CD4-positive, alpha-beta T cell treated with Interleukin-17A for 1 hour (primary cell): ENCODE results near the gene PTPRM.

ENCODE experiments used
- DNase-seq: peaks from one replicate; pipeline ENCODE4 v3.0.0-alpha.2; 2020

The PTPRM gene

DNA sequence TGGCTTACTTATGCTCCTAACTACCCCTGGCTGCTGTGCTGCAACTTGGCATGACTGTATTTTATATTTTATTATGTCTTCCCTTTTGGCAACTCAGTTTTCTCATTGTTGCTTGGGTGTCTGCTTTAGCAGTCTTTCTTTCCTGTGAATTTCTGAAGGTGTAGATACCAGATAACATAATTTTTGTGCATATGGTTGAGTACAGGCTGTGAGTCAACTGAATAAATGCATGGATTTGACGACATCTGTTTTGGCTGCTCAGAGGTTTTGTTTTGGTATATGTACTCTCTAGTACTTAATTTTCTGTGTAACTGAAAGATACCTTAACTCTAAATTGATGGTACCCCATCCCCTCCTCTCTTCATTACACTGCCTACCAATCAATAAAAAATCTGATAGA is 303.1 kb downstream of the PTPRM start:
- no peak for DNase-seq

DNA sequence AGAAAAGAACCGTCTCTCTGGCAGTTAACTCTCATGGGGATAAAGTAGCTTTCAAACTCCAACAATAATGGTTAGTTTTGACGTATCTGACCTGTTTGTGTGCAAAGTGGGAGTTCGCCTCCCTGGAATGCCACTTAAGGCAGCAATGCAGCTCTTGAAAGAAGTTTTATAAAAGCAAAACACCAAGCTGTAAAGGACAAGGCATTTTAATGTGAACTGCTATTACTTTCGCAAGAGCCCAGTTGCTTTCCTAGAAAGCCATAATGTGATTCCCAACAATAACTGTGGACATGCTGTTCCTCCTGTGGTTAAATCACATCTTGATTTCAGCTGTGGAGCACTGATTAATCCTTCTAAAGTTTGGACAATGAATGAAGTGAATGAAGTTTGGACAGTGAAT is 303.7 kb downstream of the PTPRM start:
- no peak for DNase-seq

GRCh38 chr18:7871560-7872456 is 304.7 kb downstream of the PTPRM start:
- no peak for DNase-seq

GRCh38 chr18:7872569-7872968 is 305.5 kb downstream of the PTPRM start:
- DNase-seq: no peak

GRCh38 chr18:7873316-7873715 is 306.2 kb downstream of the PTPRM start:
- DNase-seq: no peak

DNA sequence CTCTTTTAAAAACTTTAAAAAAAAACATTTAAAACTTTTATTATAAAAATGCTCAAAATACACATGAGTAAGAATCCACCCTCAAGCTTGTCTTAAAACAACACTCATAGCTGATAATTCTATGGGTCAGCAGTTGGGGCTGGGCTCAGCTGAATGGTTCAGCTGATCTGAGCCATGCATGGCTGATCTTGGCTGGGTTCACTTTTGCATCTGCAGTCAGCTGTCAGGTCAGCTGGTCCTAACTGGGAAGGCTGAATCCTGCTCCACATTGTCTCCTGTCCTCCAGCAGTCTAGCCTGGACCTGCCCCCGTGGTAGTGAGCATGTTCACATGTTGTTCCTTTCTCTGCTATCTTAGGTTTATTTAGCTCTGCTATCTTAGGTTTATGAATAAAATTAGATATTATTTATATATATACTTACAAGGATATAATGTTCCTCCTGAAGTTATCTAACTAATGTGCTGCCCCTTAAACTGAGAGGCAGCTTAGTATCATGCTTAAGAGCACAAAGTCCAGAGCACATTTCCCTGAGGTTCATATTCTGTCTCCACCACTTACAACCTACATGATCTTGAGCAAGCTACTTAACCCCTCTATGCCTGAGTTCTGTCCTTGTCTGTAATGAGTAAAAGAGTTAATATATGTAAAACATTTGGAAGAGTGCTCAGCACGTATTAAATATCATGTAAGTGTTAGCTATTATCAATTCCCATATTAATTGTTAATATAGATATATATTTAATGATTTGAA is 309.4 kb downstream of the PTPRM start:
- no peak for DNase-seq

DNA sequence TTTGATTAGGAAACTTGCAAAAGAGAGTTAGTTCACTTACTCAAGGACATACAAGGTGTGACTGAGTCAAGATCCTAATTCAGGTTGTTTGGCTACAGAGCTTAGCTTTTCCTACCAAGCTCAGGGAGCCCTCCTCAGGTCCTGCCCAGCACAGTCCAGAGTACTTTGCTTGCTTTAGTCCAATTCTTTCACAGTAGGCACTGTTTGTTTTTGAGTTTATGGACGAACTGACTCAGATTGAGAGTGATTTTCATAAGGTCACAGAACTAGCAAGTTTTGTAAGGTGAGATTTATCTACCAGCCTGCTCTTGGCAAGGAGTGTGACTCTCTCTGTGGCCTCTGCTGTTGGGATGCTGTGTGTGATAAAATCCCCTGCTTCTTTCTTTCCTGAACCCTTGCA is 310.5 kb downstream of the PTPRM start:
- DNase-seq: no peak

GRCh38 chr18:7878265-7879211 is 311.4 kb downstream of the PTPRM start:
- DNase-seq: no peak

DNA sequence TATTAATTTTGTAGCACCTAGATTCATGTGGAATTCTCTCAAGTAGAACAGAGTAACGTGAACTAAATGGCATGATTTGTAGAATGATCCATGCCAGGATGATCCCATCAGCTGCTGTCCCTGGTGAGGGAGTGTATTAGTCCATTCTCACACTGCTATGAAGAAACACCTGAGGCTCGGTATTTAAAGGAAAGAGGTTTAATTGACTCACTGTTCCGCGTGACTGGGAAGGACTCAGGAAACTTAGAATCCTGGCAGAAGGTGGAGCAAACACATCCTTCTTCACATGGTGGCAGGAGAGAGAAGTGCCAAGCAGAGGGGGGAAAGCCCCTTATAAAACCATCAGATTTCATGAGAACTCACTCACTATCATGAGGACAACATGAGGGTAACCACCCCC is 312.6 kb downstream of the PTPRM start:
- no peak for DNase-seq

DNA sequence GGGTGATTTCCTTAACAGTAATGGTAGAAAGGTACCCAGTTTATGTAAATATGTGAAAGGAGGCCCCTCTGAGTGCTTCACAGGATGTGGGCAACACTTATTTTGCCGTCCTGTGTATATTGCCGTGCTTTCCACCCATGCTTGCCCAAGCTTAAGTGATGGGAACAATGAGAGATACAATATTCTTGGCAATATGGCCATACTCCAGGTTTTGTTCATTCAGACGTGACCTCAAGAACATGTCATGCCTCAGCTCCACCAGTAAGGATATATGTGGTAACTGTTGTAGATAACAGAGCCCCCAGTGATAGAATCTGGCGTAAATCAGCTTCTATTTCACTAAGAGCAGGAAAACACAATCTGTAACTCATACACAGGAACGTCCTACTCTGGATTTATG is 318.7 kb downstream of the PTPRM start:
- DNase-seq: no peak

DNA sequence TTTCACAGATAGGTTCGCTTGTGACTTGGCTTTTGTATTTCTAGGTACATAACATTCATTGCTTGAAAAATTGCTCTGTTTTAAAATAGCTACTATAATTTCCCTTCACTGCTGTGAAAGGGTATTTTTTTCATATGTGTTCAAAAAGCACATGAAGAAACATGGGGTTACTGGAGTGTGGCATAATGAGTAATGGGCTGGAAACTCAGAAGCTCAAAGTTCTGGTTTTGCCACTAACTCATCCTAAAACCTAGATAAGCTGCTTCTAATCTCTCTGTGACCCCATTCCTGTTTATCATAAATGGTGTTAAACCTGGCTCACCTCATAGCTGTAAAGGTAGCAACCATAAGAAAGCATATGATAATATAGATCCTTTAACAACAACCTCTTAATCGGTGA is 319.3 kb downstream of the PTPRM start:
- no peak for DNase-seq

GRCh38 chr18:7889515-7889914 is 322.4 kb downstream of the PTPRM start:
- DNase-seq: no peak

GRCh38 chr18:7890075-7890474 is 323.0 kb downstream of the PTPRM start:
- no peak for DNase-seq

- no peak for DNase-seq
Measured at GRCh38 chr18:7892556-7892955, 325.4 kb downstream of the PTPRM start.

DNA sequence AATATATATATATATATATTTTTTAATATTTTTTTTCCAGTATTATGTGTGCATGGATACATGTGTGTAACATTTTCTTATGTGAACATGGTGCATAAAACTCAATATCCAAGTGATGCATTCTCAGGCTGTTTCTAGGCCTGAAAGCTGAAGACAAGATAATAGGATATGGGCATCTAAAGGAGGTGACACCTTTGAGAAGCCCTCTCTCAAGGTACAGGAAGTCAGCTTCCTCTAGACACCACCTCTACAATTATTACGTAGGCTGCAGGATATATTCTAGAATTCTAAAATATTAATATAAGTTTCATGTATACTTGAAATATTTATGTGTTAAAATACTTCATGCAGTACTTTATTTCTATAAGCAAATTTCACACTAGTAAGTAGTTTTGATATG is 327.5 kb downstream of the PTPRM start:
- no peak for DNase-seq

DNA sequence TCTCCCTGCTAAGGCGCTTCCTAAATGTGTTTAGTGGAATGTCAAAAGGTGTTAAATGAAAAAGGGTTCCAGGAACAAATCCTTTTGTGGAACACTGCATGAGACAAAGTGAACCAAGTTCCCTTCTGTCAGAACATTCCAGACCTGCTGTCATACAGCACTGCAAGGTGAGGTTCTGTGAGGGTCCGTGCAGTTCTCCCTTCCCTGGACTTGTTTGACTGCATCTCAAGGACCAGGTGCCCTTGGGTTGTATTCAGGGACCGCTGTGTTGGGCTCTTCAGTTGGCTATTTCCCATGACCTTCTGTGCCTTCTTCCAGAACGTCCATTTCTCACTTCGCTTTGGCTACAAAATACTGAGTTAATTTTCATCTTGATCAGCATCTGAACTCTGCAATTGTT is 328.2 kb downstream of the PTPRM start:
- DNase-seq: no peak

DNA sequence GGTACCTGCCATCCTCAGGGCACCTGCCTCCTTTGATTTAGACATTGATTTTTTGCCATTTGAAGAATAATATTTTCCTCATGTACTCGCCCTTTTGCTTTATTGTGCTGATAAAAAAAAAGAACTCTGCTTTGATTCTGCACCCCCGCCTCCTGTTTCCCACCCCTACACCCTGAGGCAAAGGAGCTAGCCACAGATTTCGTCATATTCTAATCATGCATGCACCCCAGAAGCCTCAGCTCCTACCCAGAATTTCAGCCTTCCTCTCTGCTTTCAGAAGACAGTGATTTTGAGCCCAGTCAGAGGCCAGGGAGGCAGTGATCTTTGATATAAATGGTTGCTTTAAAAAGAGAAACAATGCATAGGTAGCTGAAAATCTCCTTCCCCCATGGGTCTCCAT is 329.0 kb downstream of the PTPRM start:
- no peak for DNase-seq

GRCh38 chr18:7896805-7897518 is 329.8 kb downstream of the PTPRM start:
- no peak for DNase-seq

DNA sequence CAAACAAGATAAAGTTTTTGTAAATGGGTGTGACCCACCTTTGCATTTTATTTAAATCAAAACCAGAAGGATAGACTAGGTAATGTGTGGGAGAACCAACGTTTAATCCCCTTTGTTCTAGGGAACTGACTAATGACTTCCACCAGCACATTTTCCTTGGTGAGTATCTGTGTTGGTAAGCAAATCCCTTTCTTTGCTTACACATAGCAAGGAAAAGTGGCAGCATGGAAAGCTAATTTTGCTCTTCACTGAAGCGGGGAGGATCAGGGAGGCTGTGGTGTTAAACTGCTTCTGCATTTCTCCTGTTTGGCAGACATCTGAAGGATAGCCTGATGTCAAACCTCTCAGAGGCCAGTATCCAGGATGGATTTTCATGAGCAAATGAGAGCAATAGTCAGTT is 331.1 kb downstream of the PTPRM start:
- no peak for DNase-seq

- no peak for DNase-seq
Measured at GRCh38 chr18:7899078-7899477, 332.0 kb downstream of the PTPRM start.

GRCh38 chr18:7900091-7900490 is 333.0 kb downstream of the PTPRM start:
- DNase-seq: no peak

GRCh38 chr18:7901657-7902056 is 334.5 kb downstream of the PTPRM start:
- DNase-seq: no peak
